ENCODE data around the gene SNX25.
"Not testable (repeated sequence)": the region's sequence is repeated elsewhere in the genome, so short reads cannot be mapped to it uniquely, and the experiment has no call there.

Gene SNX25

GRCh38 chr4:185209031-185209851 lies at the start of gene SNX25:
Gene SNX25, plus strand, starts transcription at chr4:185209598. Its CDS starts 229 bp downstream, at chr4:185209827.
- peak; percentile 72 to 86 for DNase-seq

GRCh38 chr4:185165605-185166063 lies 43.8 kb upstream of the SNX25 start:
- no peak for DNase-seq

- DNase-seq: no peak
Observed at GRCh38 chr4:185167234-185167633, 42.2 kb upstream of the SNX25 start.

GRCh38 chr4:185171373-185172071 lies 37.9 kb upstream of the SNX25 start:
- no peak for DNase-seq

- DNase-seq: no peak
Observed at GRCh38 chr4:185179488-185179887, 29.9 kb upstream of the SNX25 start.

- DNase-seq: no peak
Observed at GRCh38 chr4:185182239-185182638, 27.2 kb upstream of the SNX25 start.

- DNase-seq: peak in 1 of 2 experiments; percentile 56
Observed at GRCh38 chr4:185183622-185184281, 25.6 kb upstream of the SNX25 start.

GRCh38 chr4:185186769-185187168 lies 22.6 kb upstream of the SNX25 start:
- no peak for DNase-seq

- no peak for DNase-seq
Observed at GRCh38 chr4:185189606-185190305, 19.6 kb upstream of the SNX25 start.

- no peak for DNase-seq
Observed at GRCh38 chr4:185190306-185190856, 19.0 kb upstream of the SNX25 start.

- no peak for DNase-seq
Observed at GRCh38 chr4:185192059-185192458, 17.3 kb upstream of the SNX25 start.

GRCh38 chr4:185194924-185195888 lies 14.2 kb upstream of the SNX25 start:
- no peak for DNase-seq

GRCh38 chr4:185196437-185196836 lies 13.0 kb upstream of the SNX25 start:
- no peak for DNase-seq

GRCh38 chr4:185198189-185198588 lies 11.2 kb upstream of the SNX25 start:
- DNase-seq: not testable (repeated sequence)

GRCh38 chr4:185201977-185202962 lies 7.1 kb upstream of the SNX25 start:
- DNase-seq: no peak

GRCh38 chr4:185202984-185203485 lies 6.4 kb upstream of the SNX25 start:
- no peak for DNase-seq

GRCh38 chr4:185203486-185204237 lies 5.7 kb upstream of the SNX25 start, which contains the start of gene CFAP97:
Gene CFAP97, minus strand, starts transcription at chr4:185204000. Its CDS starts 12,804 bp downstream, at chr4:185191196.
- peak in 1 of 2 experiments; percentile 33 for DNase-seq

- no peak for DNase-seq
Observed at GRCh38 chr4:185204238-185204910, 5.0 kb upstream of the SNX25 start.
